Non-pigmented ciliary epithelial cell (primary cell): ENCODE data around the gene ZNF213.
"Not testable (repeated sequence)": the region's sequence is repeated elsewhere in the genome, so short reads cannot be mapped to it uniquely, and the experiment has no call there.

Source experiments
- DNase-seq: peaks from one replicate; pipeline ENCODE4 v3.0.0-alpha.2; 2010; ENCODE audit warnings: low read depth

ZNF213 gene

GRCh38 chr16:3170440-3171180 lies 35.8 kb downstream of the ZNF213 start:
- no peak for DNase-seq

- no peak for DNase-seq
These were observed 36.5 kb downstream of the ZNF213 start for GRCh38 chr16:3171181-3171854.

GRCh38 chr16:3171855-3172593 lies 37.2 kb downstream of the ZNF213 start:
- no peak for DNase-seq

- no peak for DNase-seq
These were observed 39.2 kb downstream of the ZNF213 start for GRCh38 chr16:3173892-3174617.

GRCh38 chr16:3174618-3175148 lies 39.9 kb downstream of the ZNF213 start:
- no peak for DNase-seq

GRCh38 chr16:3175157-3176093 lies 40.6 kb downstream of the ZNF213 start:
- DNase-seq, result no peak

GRCh38 chr16:3179651-3180050 lies 44.8 kb downstream of the ZNF213 start:
- DNase-seq, result no peak

GRCh38 chr16:3180445-3180878 lies 45.6 kb downstream of the ZNF213 start:
- DNase-seq, result no peak

GRCh38 chr16:3182293-3182607 lies 47.4 kb downstream of the ZNF213 start:
- not testable (repeated sequence) for DNase-seq

- no peak for DNase-seq
These were observed 48.0 kb downstream of the ZNF213 start for GRCh38 chr16:3182608-3183444.

GRCh38 chr16:3183445-3184139 lies 48.8 kb downstream of the ZNF213 start:
- no peak for DNase-seq

- DNase-seq, result no peak
These were observed 52.3 kb downstream of the ZNF213 start for GRCh38 chr16:3186946-3187690.

GRCh38 chr16:3187798-3188674 lies 53.2 kb downstream of the ZNF213 start, which contains the start of gene OR1F1:
Gene OR1F1 (plus strand): TSS chr16:3188204.
- no peak for DNase-seq

- DNase-seq, result no peak
These were observed 53.8 kb downstream of the ZNF213 start for GRCh38 chr16:3188675-3188924.

GRCh38 chr16:3188925-3189825 lies 54.3 kb downstream of the ZNF213 start:
- no peak for DNase-seq

- no peak for DNase-seq
These were observed 55.0 kb downstream of the ZNF213 start for GRCh38 chr16:3189869-3190268.

- no peak for DNase-seq
These were observed 56.1 kb downstream of the ZNF213 start for GRCh38 chr16:3190949-3191353.
